K562 (cell line): ENCODE measurements around the gene ICE2. TPM values are rescaled to one million over a fixed set of nuclear protein-coding genes. Genes with fewer than 3 reads are reported as not detected.

Source experiments
- FOXJ3 ChIP-seq: sonication (generic); formaldehyde crosslinking; IDR thresholded peaks from 2 replicates; pipeline ENCODE4 v1.4.0; 2020; ENCODE audit warnings: mild to moderate bottlenecking, missing genetic modification reagents
- HEY1 ChIP-seq: fragments of 250-450 bp; sonication (Bioruptor Pico); IDR thresholded peaks from 2 replicates; pipeline ENCODE4 v1.5.0; 2020; ENCODE audit warnings: mild to moderate bottlenecking, moderate library complexity, borderline replicate concordance
- SMAD2 ChIP-seq: fragments of 150-350 bp; IDR thresholded peaks from 2 replicates; pipeline ENCODE4 v1.6.1; 2014; ENCODE audit warnings: low read depth, mild to moderate bottlenecking, low read length
- SRSF1 ChIP-seq: fragments of 200-400 bp; formaldehyde crosslinking; IDR thresholded peaks from 2 replicates; pipeline ENCODE4 v1.6.1; 2017; ENCODE audit warnings: mild to moderate bottlenecking, low read depth, low read length, moderate library complexity
- TRIM25 ChIP-seq: fragments of 450-650 bp; IDR thresholded peaks from 2 replicates; pipeline ENCODE4 v1.7.0; 2016; ENCODE audit warnings: borderline replicate concordance
- U2AF2 ChIP-seq: fragments of 200-400 bp; formaldehyde crosslinking; optimal IDR thresholded peaks from 2 replicates; pipeline ENCODE3; 2017; ENCODE audit warnings: low read depth, mild to moderate bottlenecking, low read length
- ZNF133 ChIP-seq: fragments of 250-450 bp; sonication (Bioruptor Pico); IDR thresholded peaks from 2 replicates; pipeline ENCODE4 v1.4.0; 2020; ENCODE audit warnings: mild to moderate bottlenecking
- ZNF696 ChIP-seq: fragments of 250-450 bp; sonication (Bioruptor Pico); conservative IDR thresholded peaks from 2 replicates; pipeline ENCODE4 v1.4.0; 2020; ENCODE audit warnings: mild to moderate bottlenecking, moderate library complexity
- polyA plus RNA-seq, 8 experiments: library from polyadenylated mRNA; depleted of rRNA in 4 of 8; stranded (reverse) in 5 of 8; unstranded in 3 of 8; fragments of >200 nt; fragmentation: Nextera tagmentation in 2 of 8; fragmentation: Illumina TruSeq in 1 of 8; extraction: Ambion mirVana in 2 of 8; extraction: Trizol in 1 of 8; gene quantifications; 2 replicates each; pipeline versions ENCODE4 v1.2.1 to v1.2.3, GENCODE V29; 2011 to 2014; ENCODE audit warnings: inconsistent platforms in 1 of 8, missing spikeins in 1 of 8
- total RNA-seq, 7 experiments: library from RNA; depleted of rRNA in 6 of 7; stranded (reverse); fragments of >200 nt in 6 of 7; fragmentation: Illumina TruSeq in 2 of 7; extraction: Trizol in 2 of 7; gene quantifications; 2 replicates each; pipeline versions ENCODE4 v1.2.1 to v1.2.3, GENCODE V29; 2011 to 2021; ENCODE audit warnings: low replicate concordance in 1 of 7
- TF ChIP-seq, protein P1 (sequence below): fragments of 450-650 bp; conservative IDR thresholded peaks from 2 replicates; pipeline ENCODE4 v1.6.1; 2016; ENCODE audit warnings: missing genetic modification characterization, low read depth, mild to moderate bottlenecking, missing compliant biosample characterization, moderate library complexity
- TF ChIP-seq, protein P2 (sequence below): fragments of 200-400 bp; formaldehyde crosslinking; IDR thresholded peaks from 2 replicates; pipeline ENCODE4 v1.6.1; 2017; ENCODE audit warnings: mild to moderate bottlenecking, low read depth, low read length, moderate library complexity
- TF ChIP-seq, protein P3 (sequence below): sonication (generic); formaldehyde crosslinking; IDR thresholded peaks from 2 replicates; pipeline ENCODE4 v1.8.0; 2022; ENCODE audit warnings: missing genetic modification reagents, mild to moderate bottlenecking, borderline replicate concordance

The ICE2 gene
- total and polyA plus RNA-seq, 9 of the 15 experiments (the other 6 are each of a cell fraction or from before 2014, with no cell fraction given), result 21.8 to 87.9 (median 58.1) TPM

DNA sequence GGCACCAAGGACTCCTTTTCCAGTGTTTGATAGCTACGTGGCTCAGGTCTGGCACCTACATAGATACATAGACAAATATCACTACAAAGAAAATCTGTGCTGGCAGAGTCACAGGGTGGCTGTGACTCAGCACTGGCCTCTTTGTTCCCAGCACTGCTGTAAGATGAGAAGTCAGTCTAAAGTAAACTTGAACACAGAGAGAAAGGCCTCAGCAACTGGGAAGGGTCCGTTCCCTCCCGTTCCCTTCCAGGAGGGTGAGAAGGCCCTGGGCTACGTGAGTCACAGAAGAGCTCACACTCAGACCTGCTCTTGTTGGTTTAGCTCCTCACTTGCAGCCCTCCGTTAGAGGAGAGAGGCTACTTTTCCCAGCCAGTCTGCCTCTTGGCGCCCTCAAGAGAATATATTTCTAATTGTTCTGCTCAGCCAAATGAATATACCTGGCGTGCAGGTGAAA lies 104.3 kb downstream of the ICE2 start (continued):
- TF ChIP-seq, protein P1, sequence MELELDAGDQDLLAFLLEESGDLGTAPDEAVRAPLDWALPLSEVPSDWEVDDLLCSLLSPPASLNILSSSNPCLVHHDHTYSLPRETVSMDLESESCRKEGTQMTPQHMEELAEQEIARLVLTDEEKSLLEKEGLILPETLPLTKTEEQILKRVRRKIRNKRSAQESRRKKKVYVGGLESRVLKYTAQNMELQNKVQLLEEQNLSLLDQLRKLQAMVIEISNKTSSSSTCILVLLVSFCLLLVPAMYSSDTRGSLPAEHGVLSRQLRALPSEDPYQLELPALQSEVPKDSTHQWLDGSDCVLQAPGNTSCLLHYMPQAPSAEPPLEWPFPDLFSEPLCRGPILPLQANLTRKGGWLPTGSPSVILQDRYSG (tag), result no peak
- TF ChIP-seq, protein P2, sequence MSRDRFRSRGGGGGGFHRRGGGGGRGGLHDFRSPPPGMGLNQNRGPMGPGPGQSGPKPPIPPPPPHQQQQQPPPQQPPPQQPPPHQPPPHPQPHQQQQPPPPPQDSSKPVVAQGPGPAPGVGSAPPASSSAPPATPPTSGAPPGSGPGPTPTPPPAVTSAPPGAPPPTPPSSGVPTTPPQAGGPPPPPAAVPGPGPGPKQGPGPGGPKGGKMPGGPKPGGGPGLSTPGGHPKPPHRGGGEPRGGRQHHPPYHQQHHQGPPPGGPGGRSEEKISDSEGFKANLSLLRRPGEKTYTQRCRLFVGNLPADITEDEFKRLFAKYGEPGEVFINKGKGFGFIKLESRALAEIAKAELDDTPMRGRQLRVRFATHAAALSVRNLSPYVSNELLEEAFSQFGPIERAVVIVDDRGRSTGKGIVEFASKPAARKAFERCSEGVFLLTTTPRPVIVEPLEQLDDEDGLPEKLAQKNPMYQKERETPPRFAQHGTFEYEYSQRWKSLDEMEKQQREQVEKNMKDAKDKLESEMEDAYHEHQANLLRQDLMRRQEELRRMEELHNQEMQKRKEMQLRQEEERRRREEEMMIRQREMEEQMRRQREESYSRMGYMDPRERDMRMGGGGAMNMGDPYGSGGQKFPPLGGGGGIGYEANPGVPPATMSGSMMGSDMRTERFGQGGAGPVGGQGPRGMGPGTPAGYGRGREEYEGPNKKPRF, result no peak
- TF ChIP-seq TRIM25, result no peak
- TF ChIP-seq HEY1 (CRISPR knock-in tag), result no peak
- TF ChIP-seq, protein P3, sequence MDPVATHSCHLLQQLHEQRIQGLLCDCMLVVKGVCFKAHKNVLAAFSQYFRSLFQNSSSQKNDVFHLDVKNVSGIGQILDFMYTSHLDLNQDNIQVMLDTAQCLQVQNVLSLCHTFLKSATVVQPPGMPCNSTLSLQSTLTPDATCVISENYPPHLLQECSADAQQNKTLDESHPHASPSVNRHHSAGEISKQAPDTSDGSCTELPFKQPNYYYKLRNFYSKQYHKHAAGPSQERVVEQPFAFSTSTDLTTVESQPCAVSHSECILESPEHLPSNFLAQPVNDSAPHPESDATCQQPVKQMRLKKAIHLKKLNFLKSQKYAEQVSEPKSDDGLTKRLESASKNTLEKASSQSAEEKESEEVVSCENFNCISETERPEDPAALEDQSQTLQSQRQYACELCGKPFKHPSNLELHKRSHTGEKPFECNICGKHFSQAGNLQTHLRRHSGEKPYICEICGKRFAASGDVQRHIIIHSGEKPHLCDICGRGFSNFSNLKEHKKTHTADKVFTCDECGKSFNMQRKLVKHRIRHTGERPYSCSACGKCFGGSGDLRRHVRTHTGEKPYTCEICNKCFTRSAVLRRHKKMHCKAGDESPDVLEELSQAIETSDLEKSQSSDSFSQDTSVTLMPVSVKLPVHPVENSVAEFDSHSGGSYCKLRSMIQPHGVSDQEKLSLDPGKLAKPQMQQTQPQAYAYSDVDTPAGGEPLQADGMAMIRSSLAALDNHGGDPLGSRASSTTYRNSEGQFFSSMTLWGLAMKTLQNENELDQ (CRISPR knock-in tag), result no peak
- TF ChIP-seq FOXJ3 (CRISPR knock-in tag), result no peak
- no peak for TF ChIP-seq U2AF2
- TF ChIP-seq ZNF696 (CRISPR knock-in tag), result no peak
- no peak for TF ChIP-seq SMAD2
- no peak for TF ChIP-seq SRSF1
- TF ChIP-seq ZNF133 (CRISPR knock-in tag), result no peak
